ENCODE results near the gene NKX3-2. TPM values are rescaled to one million over a fixed set of nuclear protein-coding genes. Genes with fewer than 3 reads are reported as not detected.

Gene NKX3-2
- not detected in 2 replicates for total RNA-seq

- no peak for DNase-seq (ENCODE audit: low read depth)
Observed at GRCh38 chr4:13543839-13544605, at the start of gene NKX3-2. NKX3-2 (minus strand) TSS chr4:13544508; CDS start chr4:13544414, 94 bp downstream.

GRCh38 chr4:13592220-13592619 is 47.9 kb upstream of the NKX3-2 start:
- no peak for DNase-seq (ENCODE audit: low read depth)

- no peak for DNase-seq (ENCODE audit: low read depth)
Observed at GRCh38 chr4:13590766-13591165, 46.5 kb upstream of the NKX3-2 start.

- DNase-seq (ENCODE audit: low read depth), result no peak
Observed at GRCh38 chr4:13588954-13589353, 44.6 kb upstream of the NKX3-2 start.

- DNase-seq (ENCODE audit: low read depth), result no peak
Observed at GRCh38 chr4:13584481-13584880, 40.2 kb upstream of the NKX3-2 start.

- DNase-seq (ENCODE audit: low read depth), result no peak
Observed at GRCh38 chr4:13580036-13580435, 35.7 kb upstream of the NKX3-2 start.

- DNase-seq (ENCODE audit: low read depth), result no peak
Observed at GRCh38 chr4:13577660-13578059, 33.4 kb upstream of the NKX3-2 start.

GRCh38 chr4:13570916-13571315 is 26.6 kb upstream of the NKX3-2 start:
- no peak for DNase-seq (ENCODE audit: low read depth)

- no peak for DNase-seq (ENCODE audit: low read depth)
Observed at GRCh38 chr4:13567125-13567524, 22.8 kb upstream of the NKX3-2 start.

GRCh38 chr4:13562876-13563275 is 18.6 kb upstream of the NKX3-2 start:
- no peak for DNase-seq (ENCODE audit: low read depth)

- no peak for DNase-seq (ENCODE audit: low read depth)
Observed at GRCh38 chr4:13561673-13562072, 17.4 kb upstream of the NKX3-2 start.

GRCh38 chr4:13560111-13560510 is 15.8 kb upstream of the NKX3-2 start:
- peak; percentile 13 for DNase-seq (ENCODE audit: low read depth)

GRCh38 chr4:13559413-13559812 is 15.1 kb upstream of the NKX3-2 start:
- peak; percentile 80 for DNase-seq (ENCODE audit: low read depth)

- no peak for DNase-seq (ENCODE audit: low read depth)
Observed at GRCh38 chr4:13558881-13559280, 14.6 kb upstream of the NKX3-2 start.

- DNase-seq (ENCODE audit: low read depth), result no peak
Observed at GRCh38 chr4:13555325-13555724, 11.0 kb upstream of the NKX3-2 start.

GRCh38 chr4:13553081-13553480 is 8.8 kb upstream of the NKX3-2 start:
- no peak for DNase-seq (ENCODE audit: low read depth)

- peak; percentile 51 for DNase-seq (ENCODE audit: low read depth)
Observed at GRCh38 chr4:13548984-13549546, 4.8 kb upstream of the NKX3-2 start.

GRCh38 chr4:13548059-13548983 is 4.0 kb upstream of the NKX3-2 start:
- DNase-seq (ENCODE audit: low read depth), result no peak

- no peak for DNase-seq (ENCODE audit: low read depth)
Observed at GRCh38 chr4:13547485-13548041, 3.3 kb upstream of the NKX3-2 start.

GRCh38 chr4:13546941-13547484 is 2.7 kb upstream of the NKX3-2 start:
- no peak for DNase-seq (ENCODE audit: low read depth)

- DNase-seq (ENCODE audit: low read depth), result no peak
Observed at GRCh38 chr4:13546142-13546940, 2.0 kb upstream of the NKX3-2 start.

Data from renal cortical epithelial cell (primary cell).